GM18873 (cell line): ENCODE results near the gene GNAI3.
A peak's percentile ranks its signal among the peaks of the same experiment; 100 is the strongest.

Source experiments
- ATAC-seq: cut with Tn5 transposase; IDR thresholded peaks from one replicate; pipeline ENCODE4 v1.9.1; 2021; ENCODE audit warnings: mild to moderate bottlenecking, moderate library complexity, moderate number of reproducible peaks; ENCODE audit not compliant: unreplicated experiment, low FRiP score

GNAI3 gene

GRCh38 chr1:109632671-109633346 lies 84.4 kb downstream of the GNAI3 start:
- ATAC-seq, result no peak

DNA sequence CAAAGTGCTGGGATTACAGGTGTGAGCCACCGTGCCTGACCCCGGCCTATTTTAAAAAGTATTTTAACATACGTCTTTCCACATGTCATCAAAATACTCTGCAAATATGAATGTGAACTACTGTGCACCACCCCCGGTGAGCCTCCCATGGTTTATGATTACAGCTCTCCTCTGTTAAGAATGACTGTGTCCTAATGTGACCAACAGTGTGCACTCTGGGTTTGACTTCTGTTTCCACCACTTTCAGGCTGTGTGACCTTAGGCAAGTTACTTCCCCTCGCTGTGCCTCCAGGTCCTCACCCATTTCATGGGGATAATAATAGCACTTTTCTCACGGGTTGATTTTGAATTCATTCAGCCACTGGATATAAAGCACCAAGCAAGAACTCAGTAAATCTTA lies 85.9 kb downstream of the GNAI3 start:
- no peak for ATAC-seq

DNA sequence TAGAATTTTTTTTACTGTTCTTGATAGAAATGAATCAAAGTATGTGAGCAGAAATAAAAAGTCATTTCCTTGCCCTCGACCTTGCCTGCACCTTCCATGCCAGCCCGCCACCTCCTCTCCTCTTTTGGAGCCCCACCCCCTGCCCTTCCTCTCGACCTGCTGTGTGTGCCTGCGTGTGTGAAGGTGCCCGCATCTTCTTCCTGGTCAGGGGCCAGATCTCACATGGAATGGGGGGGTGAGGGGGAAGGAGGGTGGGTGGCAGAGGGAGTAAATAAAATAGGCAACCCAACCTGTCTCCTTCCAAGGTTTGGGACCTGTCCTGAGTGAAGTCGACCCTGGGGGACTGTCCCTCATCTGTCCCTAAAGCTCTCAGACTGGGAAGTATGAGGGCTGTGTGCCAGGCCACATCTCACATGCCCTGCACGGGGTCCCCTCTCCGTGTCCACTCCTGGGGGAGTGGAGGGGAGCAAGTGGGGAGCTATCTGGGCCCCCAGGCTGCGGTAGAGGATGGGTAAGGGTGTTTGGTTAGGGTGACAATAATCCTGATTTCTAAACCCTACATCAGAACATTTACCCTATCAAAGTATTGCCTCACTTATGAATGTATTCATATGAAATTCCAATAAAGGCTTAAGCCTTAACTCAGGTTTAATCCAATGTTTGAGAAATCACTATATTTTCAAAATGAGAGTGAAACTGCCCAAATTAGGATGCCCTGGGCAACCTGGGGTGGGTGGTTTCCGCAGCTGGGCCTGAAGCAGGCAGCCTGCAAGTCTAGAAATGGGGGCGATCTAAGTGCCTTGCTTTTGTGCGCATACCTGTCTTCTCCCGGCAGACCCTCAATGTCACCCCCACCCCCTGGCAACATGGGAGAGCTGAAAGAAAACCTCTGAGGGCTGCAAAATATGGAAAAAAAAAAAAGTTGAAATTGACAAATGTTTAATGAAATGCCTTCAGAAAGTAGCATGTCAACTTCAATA lies 86.6 kb downstream of the GNAI3 start:
- no peak for ATAC-seq

- no peak for ATAC-seq
These were observed 87.4 kb downstream of the GNAI3 start for GRCh38 chr1:109635862-109636200.

- no peak for ATAC-seq
These were observed 88.0 kb downstream of the GNAI3 start for GRCh38 chr1:109636201-109636952.

DNA sequence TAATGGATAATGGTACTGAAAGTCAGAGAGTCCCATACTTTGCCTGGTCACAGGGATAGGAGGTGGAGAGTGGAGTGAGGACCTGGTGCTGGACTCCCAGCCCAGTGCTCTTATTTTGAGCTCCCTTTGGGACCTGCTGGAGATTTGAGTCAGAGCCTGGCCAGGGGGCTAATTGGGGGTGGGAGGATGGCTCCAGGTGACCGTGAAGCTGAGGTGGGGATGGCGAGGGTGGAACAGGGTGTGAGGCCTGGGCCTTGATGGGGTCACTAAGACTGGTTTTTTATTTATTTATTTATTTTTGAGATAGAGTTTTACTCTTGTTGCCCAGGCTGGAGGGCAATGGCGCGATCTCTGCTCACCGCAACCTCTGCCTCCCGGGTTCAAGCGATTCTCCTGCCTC lies 89.0 kb downstream of the GNAI3 start:
- ATAC-seq, result no peak

DNA sequence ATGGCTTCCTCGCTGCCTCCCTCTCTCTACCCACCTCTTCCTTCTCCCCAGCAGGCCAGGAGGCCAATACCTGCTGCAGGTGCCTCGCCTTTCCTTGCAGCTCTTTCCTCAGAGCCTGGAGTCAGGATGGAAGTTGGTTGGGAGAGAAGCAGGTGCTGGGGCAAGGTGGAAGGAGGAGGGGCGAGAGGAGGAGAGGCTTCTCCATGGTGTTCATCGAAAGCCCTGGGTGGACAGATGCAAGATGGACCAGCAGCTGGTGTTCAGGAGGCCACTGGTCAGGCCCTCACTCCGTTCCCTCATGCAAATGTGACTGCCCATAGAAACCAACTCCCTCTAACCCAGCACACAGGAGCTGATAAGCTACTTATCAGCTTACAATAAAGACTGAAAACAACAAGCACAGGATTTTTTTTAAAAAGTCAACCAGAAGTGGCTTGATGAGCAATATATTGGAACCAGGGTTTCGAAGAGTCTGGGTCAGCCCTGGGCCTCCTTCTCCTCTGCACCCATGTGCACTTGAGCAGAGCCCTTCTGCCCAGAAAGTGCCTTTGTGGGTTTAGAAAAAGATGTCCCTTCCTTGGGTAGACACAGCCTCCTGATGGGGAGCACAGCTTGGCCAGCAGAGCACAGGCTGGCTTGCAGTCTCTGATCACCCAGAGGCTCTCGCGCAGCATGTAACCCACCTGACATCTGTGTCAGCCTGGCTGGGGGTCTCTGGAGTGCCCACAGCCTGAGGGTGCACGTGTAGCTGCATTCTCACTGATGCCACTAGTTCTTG lies 90.8 kb downstream of the GNAI3 start:
- ATAC-seq, result no peak

GRCh38 chr1:109639841-109640184 lies 91.4 kb downstream of the GNAI3 start:
- no peak for ATAC-seq

DNA sequence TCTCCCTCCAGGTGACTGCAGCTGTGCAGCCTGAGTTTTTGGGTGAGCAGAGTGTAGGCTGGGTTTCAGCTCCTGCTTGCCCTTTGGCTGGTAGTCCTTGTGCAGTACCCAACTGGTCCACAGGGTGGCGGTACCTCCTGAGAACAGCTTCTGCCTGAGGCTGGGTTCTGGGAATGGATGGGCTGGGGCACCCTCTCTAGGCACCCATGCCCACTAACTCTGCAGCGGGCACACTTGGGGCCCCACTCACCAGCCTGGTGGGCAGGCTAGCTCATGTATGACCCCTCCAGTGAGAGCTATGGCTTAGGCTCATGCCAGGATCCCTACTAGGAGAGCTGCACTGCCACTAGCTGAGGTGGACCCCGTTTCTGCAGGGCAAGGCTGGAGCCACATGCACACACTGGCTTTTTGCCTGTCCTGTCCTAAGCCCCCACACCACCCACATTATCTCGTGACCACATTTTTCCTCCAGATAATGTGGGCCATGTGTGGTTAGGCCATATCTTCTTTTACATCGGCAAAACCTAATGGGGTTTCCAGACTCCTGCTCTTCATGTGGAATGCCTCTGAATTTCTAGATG lies 92.0 kb downstream of the GNAI3 start:
- peak; percentile 41 for ATAC-seq

GRCh38 chr1:109641078-109641740 lies 92.8 kb downstream of the GNAI3 start:
- no peak for ATAC-seq

DNA sequence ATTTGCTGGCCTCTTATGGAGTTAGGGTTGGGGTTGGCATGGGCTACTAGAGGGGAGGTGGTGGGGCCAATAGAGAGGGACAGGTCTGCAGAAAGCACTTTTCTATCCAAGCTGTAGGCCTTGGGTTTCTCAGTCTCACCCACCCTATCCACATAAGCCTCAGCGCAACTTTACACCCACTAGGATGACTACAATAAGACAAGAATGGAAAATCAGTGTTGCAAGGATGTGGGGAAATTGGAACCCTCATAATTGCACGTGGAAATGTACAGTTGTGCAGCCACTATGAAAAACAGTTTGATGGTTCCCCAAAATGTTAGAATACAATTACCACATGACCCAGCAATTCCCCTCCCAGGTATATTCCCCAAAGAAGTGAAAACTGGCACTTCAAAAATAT lies 93.4 kb downstream of the GNAI3 start:
- no peak for ATAC-seq

DNA sequence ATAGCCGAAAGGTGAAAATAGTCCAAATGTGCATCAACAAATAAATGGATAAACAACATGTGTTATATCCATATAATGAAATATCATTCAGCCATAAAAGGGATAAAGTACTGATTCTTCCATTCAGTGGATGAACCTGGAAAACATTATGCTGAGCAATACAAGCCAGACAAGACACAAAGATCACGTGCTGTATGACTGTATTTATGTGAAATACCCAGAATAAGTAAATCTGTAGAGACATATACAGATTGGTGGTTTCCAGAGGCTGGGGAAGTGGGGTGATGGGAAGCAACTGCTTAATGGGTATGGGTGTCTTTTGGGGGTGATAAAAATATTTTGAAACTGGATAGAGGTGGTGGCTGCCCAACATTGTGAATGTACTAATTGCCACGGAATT lies 94.2 kb downstream of the GNAI3 start:
- no peak for ATAC-seq

- peak; percentile 68 for ATAC-seq
These were observed 95.2 kb downstream of the GNAI3 start for GRCh38 chr1:109643385-109644230.

DNA sequence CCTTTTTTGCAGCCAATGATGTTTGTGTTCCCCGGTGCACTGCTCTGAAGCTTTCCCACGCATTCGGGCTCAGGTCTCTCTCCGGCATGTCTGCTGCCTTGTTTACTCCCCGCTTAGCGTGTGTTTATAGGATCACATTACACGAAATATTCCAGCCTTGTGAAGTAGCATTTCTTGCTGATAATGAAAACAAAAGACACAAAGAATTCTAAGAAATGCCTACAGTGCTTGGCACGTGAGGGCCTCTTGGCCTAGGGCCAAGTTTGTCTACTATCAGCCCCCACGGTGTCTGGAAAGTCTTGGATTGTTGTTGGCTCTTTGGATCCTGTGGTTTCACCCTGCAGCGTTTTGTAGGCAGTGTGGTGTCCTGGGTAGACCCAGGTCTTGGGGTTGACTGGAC lies 96.3 kb downstream of the GNAI3 start:
- no peak for ATAC-seq

DNA sequence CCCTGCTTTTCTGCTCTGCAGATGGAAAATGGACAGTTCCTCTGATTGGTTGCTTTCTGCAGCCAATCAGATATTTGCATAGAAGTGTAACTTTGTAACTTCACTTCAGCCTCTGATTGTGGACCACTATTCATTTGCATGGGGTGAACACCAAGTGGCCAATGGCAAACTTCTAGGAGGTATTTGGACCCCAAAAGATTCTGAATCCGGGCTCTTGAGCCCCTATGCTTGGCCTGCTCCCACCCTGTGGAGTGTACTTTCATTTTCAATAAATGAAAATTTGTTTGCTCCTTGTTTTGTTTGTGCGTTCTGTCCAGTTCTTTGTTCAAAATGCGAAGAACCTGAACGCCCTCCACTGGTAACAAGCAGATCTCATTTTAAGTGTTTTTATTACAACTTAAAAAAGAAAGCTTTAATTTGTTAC lies 101.1 kb downstream of the GNAI3 start:
- no peak for ATAC-seq

DNA sequence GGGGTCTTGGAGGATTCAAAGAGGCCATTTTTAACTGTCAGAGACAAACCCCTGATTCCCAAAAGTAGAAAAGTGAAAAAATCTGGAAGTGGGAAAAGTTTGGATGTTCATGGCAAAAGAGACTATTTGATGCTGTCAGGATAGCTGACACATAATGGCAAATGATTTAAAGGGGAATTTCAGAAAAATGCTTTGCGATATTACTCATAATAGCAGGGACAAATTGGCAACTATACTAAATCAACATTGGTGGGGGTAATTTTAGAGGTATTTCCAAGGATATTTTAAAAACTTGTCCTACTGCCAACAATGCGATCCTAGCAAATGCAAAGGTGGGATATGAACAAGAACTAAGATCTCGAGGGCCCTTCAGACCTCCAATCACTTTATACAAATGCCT lies 102.2 kb downstream of the GNAI3 start:
- no peak for ATAC-seq

DNA sequence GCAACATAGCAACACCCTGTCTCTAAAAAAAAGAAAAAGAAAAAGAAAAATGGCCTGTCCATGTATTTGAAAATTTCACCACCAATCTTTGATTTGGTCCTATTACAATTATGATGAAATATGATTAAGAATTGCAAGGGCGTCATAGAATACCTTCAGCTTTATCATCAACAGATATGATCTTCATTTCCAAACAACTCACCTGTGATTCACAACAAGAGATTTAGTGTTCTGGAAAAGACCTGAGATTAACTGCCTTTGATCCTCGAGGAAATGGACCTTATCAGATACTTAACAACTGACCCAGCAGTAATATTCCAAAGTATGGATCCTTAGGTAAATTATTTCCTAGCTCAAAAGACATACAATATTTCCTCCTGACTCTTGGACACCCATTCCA lies 104.0 kb downstream of the GNAI3 start:
- ATAC-seq, result no peak

GRCh38 chr1:109653306-109653705 lies 104.9 kb downstream of the GNAI3 start:
- no peak for ATAC-seq

DNA sequence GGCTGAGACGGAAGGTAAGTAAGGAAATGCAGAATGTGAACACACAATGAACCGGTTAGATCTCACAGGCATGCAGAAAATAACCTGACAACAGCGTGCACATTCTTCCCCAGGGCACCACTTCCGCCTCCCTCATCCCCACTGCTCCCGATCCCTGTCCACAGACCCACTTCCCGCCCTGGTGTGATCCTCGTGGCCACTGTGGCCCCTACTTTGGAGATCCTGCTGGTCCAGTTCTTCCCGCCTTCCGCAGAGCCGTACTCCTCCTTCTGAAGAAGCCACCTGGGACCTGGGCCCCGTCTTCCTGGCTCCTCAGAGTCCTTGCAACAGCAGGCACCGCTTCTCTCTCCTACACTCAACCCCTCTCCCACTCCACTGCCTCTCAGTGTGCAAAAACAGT lies 106.1 kb downstream of the GNAI3 start:
- ATAC-seq, result no peak
